ENCODE measurements around the gene NDUFS7. TPM values are rescaled to one million over a fixed set of nuclear protein-coding genes. Genes with fewer than 3 reads are reported as not detected.

The NDUFS7 gene
- total RNA-seq, 1 donor from 2014 or later, result 120 TPM

GRCh38 chr19:1386945-1387683 lies 3.4 kb downstream of the NDUFS7 start:
- peak; percentile 53 for ATAC-seq

- no peak for ATAC-seq
Observed at GRCh38 chr19:1387684-1388636, 4.3 kb downstream of the NDUFS7 start.

- no peak for ATAC-seq
Observed at GRCh38 chr19:1388637-1389026, 4.9 kb downstream of the NDUFS7 start.

- no peak for ATAC-seq
Observed at GRCh38 chr19:1389033-1389940, 5.6 kb downstream of the NDUFS7 start.

GRCh38 chr19:1390890-1391423 lies 7.2 kb downstream of the NDUFS7 start:
- ATAC-seq, result no peak

- no peak for ATAC-seq
Observed at GRCh38 chr19:1392407-1392806, 8.7 kb downstream of the NDUFS7 start.

GRCh38 chr19:1392939-1393530 lies 9.3 kb downstream of the NDUFS7 start:
- ATAC-seq, result no peak

- ATAC-seq, result no peak
Observed at GRCh38 chr19:1393841-1394240, 10.1 kb downstream of the NDUFS7 start.

GRCh38 chr19:1394252-1395193 lies 10.8 kb downstream of the NDUFS7 start:
- ATAC-seq, result peak; percentile 72

GRCh38 chr19:1395194-1396018 lies 11.7 kb downstream of the NDUFS7 start:
- peak; percentile 1 for ATAC-seq

GRCh38 chr19:1396019-1396767 lies 12.5 kb downstream of the NDUFS7 start:
- no peak for ATAC-seq

GRCh38 chr19:1396768-1397679 lies 13.3 kb downstream of the NDUFS7 start:
- no peak for ATAC-seq

- no peak for ATAC-seq
Observed at GRCh38 chr19:1397838-1398237, 14.1 kb downstream of the NDUFS7 start.

- ATAC-seq, result no peak
Observed at GRCh38 chr19:1399079-1399478, 15.4 kb downstream of the NDUFS7 start.

GRCh38 chr19:1399745-1400144 lies 16.0 kb downstream of the NDUFS7 start:
- ATAC-seq, result no peak

GRCh38 chr19:1400281-1401137 lies 16.8 kb downstream of the NDUFS7 start:
- ATAC-seq, result peak; percentile 8
